NCI-H2196 (cell line): ENCODE data around the gene MAN2B2.

ENCODE experiments used
- DNase-seq: peaks from one replicate; lab custom pipeline; 2025; ENCODE audit not compliant: unreplicated experiment; lab: John Stamatoyannopoulos, UW

Gene MAN2B2

GRCh38 chr4:6592804-6593563 is 18.0 kb downstream of the MAN2B2 start:
- no peak for DNase-seq

DNA sequence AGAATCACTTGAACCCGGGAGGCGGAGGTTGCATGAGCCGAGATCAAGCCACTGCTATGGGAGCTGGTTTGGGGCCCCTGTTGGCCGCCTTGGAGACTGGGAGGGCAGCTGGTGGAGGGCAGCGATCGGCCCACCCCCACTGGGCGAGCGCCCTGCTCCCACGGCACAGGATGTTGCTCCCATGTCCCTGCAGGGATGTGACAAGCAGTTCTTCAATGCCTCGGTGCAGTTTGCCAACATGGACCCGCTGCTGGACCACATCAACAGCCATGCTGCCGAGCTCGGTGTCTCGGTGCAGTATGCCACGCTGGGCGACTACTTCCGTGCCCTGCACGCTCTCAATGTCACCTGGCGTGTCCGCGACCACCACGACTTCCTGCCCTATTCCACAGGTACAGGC is 19.4 kb downstream of the MAN2B2 start:
- no peak for DNase-seq

GRCh38 chr4:6594826-6595355 is 19.9 kb downstream of the MAN2B2 start:
- DNase-seq: no peak

DNA sequence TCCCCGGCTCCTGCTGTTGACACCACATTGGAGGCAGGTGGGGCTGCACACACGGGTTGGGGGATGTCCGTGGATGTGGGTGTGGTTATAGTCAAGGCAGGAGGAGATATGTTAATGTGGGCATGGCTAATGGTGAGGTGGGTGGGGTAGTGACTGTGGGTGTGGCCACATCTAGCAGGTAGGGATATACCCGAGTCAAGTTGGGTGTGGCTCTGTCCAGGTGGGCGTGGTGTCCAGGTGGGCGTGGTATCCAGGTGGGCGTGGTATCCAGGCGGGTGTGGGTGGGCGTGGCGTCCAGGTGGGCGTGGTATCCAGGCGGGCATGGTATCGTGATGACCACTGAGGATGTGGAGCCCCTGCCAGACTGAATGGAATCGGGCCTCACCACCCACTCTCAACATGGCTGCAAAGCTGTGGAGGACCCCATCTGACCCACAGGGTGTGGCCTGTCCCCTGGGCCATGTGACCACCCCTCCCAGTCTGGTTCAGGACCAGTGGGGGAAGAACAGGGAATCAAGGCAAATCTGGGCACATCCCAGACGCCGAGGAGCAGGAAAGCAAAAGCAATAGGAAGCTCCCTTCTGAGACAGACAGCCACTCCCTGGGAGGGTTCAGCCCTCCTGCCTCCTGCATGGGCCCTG is 21.0 kb downstream of the MAN2B2 start:
- DNase-seq: no peak

DNA sequence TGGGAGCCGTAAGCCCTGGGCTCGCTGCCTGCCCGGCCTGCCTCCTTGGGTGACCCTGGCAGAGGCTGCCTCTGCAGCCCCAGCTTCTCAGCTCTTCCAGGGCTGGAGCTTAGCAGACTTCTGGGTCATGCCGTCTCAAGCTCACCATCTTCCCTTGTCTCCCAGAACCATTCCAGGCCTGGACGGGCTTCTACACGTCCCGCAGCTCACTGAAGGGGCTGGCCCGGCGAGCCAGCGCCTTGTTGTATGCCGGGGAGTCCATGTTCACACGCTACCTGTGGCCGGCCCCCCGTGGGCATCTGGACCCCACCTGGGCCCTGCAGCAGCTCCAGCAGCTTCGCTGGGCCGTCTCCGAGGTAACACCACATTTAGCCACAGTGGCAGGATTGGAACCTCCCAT is 22.0 kb downstream of the MAN2B2 start:
- no peak for DNase-seq

DNA sequence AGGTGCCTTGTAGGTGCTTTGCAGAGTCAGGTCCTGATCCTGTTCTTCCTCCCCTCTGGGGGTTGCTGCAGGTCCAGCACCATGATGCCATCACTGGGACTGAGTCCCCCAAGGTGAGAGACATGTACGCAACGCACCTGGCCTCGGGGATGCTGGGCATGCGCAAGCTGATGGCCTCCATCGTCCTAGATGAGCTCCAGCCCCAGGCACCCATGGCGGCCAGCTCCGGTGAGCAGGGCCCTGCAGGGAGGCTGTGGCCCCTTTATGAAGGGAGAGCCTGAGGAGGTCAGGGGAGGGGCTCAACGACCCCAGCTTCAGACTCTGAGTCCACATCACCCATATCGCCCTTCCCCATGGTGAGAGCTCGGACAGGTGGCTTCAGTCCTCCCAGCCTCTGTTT is 23.1 kb downstream of the MAN2B2 start:
- no peak for DNase-seq

DNA sequence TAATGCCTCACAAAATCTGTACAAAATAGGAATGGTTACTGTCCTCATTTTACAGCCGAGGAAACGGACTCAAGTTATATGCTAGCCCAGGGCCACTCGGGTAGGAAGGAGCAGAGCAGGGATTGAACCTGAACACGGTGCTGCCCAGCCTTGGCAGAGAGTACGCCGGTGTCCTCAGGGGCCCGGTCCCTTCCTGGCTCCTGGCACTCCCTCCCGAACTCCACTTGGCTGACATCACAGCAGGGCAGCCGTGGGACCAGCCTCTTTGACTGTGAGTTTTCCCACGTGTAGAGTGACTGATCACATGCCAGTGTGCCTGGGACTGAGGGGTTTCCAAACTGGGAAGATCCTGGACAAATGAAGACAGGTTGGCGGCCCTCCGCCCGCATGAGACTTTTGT is 23.7 kb downstream of the MAN2B2 start:
- no peak for DNase-seq

- DNase-seq: no peak
Observed at GRCh38 chr4:6601661-6602250, 26.8 kb downstream of the MAN2B2 start.

DNA sequence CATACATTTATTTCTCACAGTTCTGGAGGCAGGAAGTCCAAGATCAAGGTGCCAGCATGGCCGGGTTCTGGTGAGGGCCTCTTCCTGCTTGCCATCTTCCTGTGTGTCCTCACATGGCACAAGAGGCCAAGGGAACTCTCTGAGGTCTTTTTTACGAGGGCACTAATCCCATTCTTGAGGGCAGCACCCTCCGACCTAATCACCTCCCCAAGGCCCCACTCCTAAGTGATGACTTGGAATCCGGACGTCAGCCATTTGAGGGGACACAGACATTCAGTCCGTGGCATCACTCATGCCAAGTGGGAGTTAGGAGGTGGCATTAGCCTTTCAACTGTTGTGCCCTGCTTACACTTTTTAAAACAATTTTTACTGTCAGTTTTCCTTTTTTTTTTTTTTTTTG is 27.3 kb downstream of the MAN2B2 start:
- no peak for DNase-seq

GRCh38 chr4:6603128-6603527 is 28.1 kb downstream of the MAN2B2 start:
- no peak for DNase-seq

- DNase-seq: no peak
Observed at GRCh38 chr4:6605114-6605513, 30.1 kb downstream of the MAN2B2 start.

DNA sequence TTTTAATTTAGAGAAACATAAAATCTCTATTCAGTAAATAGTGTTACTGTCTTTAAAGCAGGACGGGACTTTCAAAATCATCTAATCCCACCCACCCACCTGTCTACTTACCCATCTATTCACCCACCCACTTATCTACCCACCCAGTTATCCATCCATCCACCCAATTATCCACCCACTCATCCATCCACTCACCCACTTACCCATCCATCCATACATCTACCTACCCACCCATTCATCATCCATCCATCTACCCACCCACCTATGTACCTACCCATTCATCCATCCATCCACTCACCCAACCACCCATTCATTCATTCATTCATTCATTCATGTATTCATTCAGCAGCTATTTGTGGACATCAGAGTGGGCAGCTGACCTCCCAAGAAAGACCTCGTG is 30.6 kb downstream of the MAN2B2 start:
- no peak for DNase-seq

- DNase-seq: no peak
Observed at GRCh38 chr4:6606465-6607235, 31.7 kb downstream of the MAN2B2 start.

GRCh38 chr4:6607368-6608055 is 32.5 kb downstream of the MAN2B2 start:
- no peak for DNase-seq

- DNase-seq: no peak
Observed at GRCh38 chr4:6608758-6609414, 33.9 kb downstream of the MAN2B2 start.

GRCh38 chr4:6609415-6610079 is 34.6 kb downstream of the MAN2B2 start:
- DNase-seq: no peak

GRCh38 chr4:6610856-6611430 is 36.0 kb downstream of the MAN2B2 start:
- DNase-seq: no peak

- DNase-seq: no peak
Observed at GRCh38 chr4:6612961-6613675, 38.1 kb downstream of the MAN2B2 start.
